ENCODE measurements around the gene ATXN7L1. TPM values are rescaled to one million over a fixed set of nuclear protein-coding genes. Genes with fewer than 3 reads are reported as not detected.

Gene ATXN7L1, protein sequence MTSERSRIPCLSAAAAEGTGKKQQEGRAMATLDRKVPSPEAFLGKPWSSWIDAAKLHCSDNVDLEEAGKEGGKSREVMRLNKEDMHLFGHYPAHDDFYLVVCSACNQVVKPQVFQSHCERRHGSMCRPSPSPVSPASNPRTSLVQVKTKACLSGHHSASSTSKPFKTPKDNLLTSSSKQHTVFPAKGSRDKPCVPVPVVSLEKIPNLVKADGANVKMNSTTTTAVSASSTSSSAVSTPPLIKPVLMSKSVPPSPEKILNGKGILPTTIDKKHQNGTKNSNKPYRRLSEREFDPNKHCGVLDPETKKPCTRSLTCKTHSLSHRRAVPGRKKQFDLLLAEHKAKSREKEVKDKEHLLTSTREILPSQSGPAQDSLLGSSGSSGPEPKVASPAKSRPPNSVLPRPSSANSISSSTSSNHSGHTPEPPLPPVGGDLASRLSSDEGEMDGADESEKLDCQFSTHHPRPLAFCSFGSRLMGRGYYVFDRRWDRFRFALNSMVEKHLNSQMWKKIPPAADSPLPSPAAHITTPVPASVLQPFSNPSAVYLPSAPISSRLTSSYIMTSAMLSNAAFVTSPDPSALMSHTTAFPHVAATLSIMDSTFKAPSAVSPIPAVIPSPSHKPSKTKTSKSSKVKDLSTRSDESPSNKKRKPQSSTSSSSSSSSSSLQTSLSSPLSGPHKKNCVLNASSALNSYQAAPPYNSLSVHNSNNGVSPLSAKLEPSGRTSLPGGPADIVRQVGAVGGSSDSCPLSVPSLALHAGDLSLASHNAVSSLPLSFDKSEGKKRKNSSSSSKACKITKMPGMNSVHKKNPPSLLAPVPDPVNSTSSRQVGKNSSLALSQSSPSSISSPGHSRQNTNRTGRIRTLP
- total RNA-seq (10 to 100 TPM in 4 of 7 donors, 1 to 10 TPM in 3; 5.6 to 17.6 (median 11.4) TPM), polyA plus RNA-seq (10 to 100 TPM in 1 of 2 donors, 1 to 10 TPM in 1; 5.0 to 13.6 TPM)
- long read RNA-seq, donor 1, partial matches to known transcripts = 5 of 15 reads
- long read RNA-seq, donor 1, other reads (novel, unspliced or antisense) = 9 of 15 reads
- long read RNA-seq, donor 2, partial matches to known transcripts = 0 of 4 reads
- long read RNA-seq, donor 2, other reads (novel, unspliced or antisense) = 0 of 4 reads
- long read RNA-seq, donor 3, partial matches to known transcripts = 3 of 12 reads
- long read RNA-seq, donor 3, other reads (novel, unspliced or antisense) = 9 of 12 reads

- H3K36me3 ChIP-seq = no peaks in the 10 kb centered on the region
- intact Hi-C loops (cut with DNase I) = loop anchor here in 1 of 4 donors (5.0 to 10.0 kb wide), 3 partner anchors 112 to 222 kb away; no protein-coding TSS in a partner anchor
- DNase-seq = peak; percentile 94 to 96 (median 95)
- TF ChIP-seq EP300 (IDR thresholded peaks at IDR 0.05) = no peak
- peak; percentile 48 for TF ChIP-seq POLR2A (IDR thresholded peaks at IDR 0.05)
- TF ChIP-seq, protein P1, sequence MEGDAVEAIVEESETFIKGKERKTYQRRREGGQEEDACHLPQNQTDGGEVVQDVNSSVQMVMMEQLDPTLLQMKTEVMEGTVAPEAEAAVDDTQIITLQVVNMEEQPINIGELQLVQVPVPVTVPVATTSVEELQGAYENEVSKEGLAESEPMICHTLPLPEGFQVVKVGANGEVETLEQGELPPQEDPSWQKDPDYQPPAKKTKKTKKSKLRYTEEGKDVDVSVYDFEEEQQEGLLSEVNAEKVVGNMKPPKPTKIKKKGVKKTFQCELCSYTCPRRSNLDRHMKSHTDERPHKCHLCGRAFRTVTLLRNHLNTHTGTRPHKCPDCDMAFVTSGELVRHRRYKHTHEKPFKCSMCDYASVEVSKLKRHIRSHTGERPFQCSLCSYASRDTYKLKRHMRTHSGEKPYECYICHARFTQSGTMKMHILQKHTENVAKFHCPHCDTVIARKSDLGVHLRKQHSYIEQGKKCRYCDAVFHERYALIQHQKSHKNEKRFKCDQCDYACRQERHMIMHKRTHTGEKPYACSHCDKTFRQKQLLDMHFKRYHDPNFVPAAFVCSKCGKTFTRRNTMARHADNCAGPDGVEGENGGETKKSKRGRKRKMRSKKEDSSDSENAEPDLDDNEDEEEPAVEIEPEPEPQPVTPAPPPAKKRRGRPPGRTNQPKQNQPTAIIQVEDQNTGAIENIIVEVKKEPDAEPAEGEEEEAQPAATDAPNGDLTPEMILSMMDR (IDR thresholded peaks at IDR 0.05) = peak in 2 of 3 donors; percentile 60 to 68
- no peaks in the 10 kb centered on the region for H3K27me3 ChIP-seq
- H3K4me1 ChIP-seq (ENCODE audit: insufficient read depth) = peaks cover 8% of the 10 kb centered on the region
- H3K27ac ChIP-seq = peak within 1 kb of the TSS; percentile 54 to 63
- H3K9me3 ChIP-seq = no peaks in the 10 kb centered on the region
- H3K4me3 ChIP-seq = peak within 1 kb of the TSS; percentile 88
- WGBS, 3 donors = 1% methylated on average over 62 to 77 of the region's 77 CpGs
Observed at GRCh38 chr7:105876091-105876963, at the start of gene ATXN7L1. Gene ATXN7L1, minus strand, starts transcription at chr7:105876599. Its CDS starts 41 bp downstream, at chr7:105876558.

- H3K4me3 ChIP-seq = no peak overlapping the region
- no peaks in the 10 kb centered on the region for H3K27me3 ChIP-seq
- no peaks in the 10 kb centered on the region for H3K36me3 ChIP-seq
- WGBS, 3 donors = 49 to 60% (median 54%) methylated on average over 3 of the region's 3 CpGs
- H3K4me1 ChIP-seq (ENCODE audit: insufficient read depth) = no peaks in the 10 kb centered on the region
- no peak for DNase-seq
- intact Hi-C loops (cut with DNase I) = no loop called here
- peaks cover 0 to 3% of the 10 kb centered on the region in 2 donors for H3K9me3 ChIP-seq
- H3K27ac ChIP-seq = no peak overlapping the region
- TF ChIP-seq, protein P1 (IDR thresholded peaks at IDR 0.05) = no peak
- TF ChIP-seq EP300 (IDR thresholded peaks at IDR 0.05) (no peak), POLR2A (IDR thresholded peaks at IDR 0.05) (no peak)
Observed at GRCh38 chr7:105926131-105926530, 49.7 kb upstream of the ATXN7L1 start.

GRCh38 chr7:105924945-105925344, 48.5 kb upstream of the ATXN7L1 start:
- intact Hi-C loops (cut with DNase I) = no loop called here
- Histone ChIP-seq H3K27ac (no peak overlapping the region), H3K9me3 (peaks cover 0 to 3% of the 10 kb centered on the region in 2 donors), H3K36me3 (no peaks in the 10 kb centered on the region), H3K4me3 (no peak overlapping the region), H3K4me1 (ENCODE audit: insufficient read depth) (no peaks in the 10 kb centered on the region), H3K27me3 (no peaks in the 10 kb centered on the region)
- WGBS, 3 donors = 84 to 95% (median 90%) methylated on average over 1 of the region's 1 CpG
- DNase-seq = no peak
- TF ChIP-seq, protein P1 (IDR thresholded peaks at IDR 0.05) = no peak
- TF ChIP-seq POLR2A (IDR thresholded peaks at IDR 0.05) = no peak
- no peak for TF ChIP-seq EP300 (IDR thresholded peaks at IDR 0.05)
